Subcutaneous abdominal adipose tissue (tissue), 5 donors: ENCODE results near the gene TUSC7.

ENCODE experiments used
- H3K27ac ChIP-seq: one replicate; pipeline ENCODE4 v1.7.0; 2013; ENCODE audit warnings: low read depth, mild to moderate bottlenecking, inconsistent platforms, low read length, moderate library complexity
- H3K27me3 ChIP-seq, 5 donors: one replicate each; pipeline ENCODE4 v1.7.0; 2013; ENCODE audit warnings: low read length in 5 of 5, inconsistent platforms in 1 of 5; ENCODE audit not compliant: control insufficient read depth in 5 of 5, insufficient read depth in 4 of 5
- H3K36me3 ChIP-seq, 5 donors: one replicate each; pipeline ENCODE4 v1.7.0; 2013; ENCODE audit warnings: low read length in 5 of 5; ENCODE audit not compliant: control insufficient read depth in 5 of 5, insufficient read depth in 5 of 5
- H3K4me1 ChIP-seq, 5 donors: one replicate each; pipeline ENCODE4 v1.7.0; 2013; ENCODE audit warnings: low read length in 5 of 5, mild to moderate bottlenecking in 3 of 5, moderate library complexity in 1 of 5; ENCODE audit not compliant: control insufficient read depth in 5 of 5, insufficient read depth in 5 of 5
- H3K4me3 ChIP-seq, 5 donors: one replicate each; pipeline ENCODE4 v1.7.0; 2013; ENCODE audit warnings: low read length in 5 of 5, low read depth in 1 of 5
- H3K9ac ChIP-seq, 5 donors: one replicate each; pipeline ENCODE4 v1.7.0; 2013; ENCODE audit warnings: low read length in 5 of 5, mild to moderate bottlenecking in 4 of 5, moderate library complexity in 3 of 5
- H3K9me3 ChIP-seq, 5 donors: one replicate each; pipeline ENCODE4 v1.7.0; 2013; ENCODE audit warnings: low read length in 5 of 5; ENCODE audit not compliant: control insufficient read depth in 5 of 5
- donor health status: healthy.
- donor health status: healthy.
- donor health status: healthy.
- donor health status: healthy.
- donor health status: healthy.

Gene TUSC7

GRCh38 chr3:116702334-116702733, 7.2 kb upstream of the TUSC7 start:
- Histone ChIP-seq H3K4me3 (no peak overlapping the region), H3K9ac (peak overlapping the region in 2 of 5 donors; percentile 12 to 57), H3K27ac (peak overlapping the region; percentile 35), H3K9me3 (no peaks in the 10 kb centered on the region), H3K27me3 (no peaks in the 10 kb centered on the region), H3K4me1 (peaks cover 0 to 20% (median 15%) of the 10 kb centered on the region in 5 donors), H3K36me3 (no peaks in the 10 kb centered on the region)

GRCh38 chr3:116707531-116707930, 2.0 kb upstream of the TUSC7 start:
- no peak overlapping the region for H3K9ac ChIP-seq
- H3K9me3 ChIP-seq = no peaks in the 10 kb centered on the region
- H3K4me1 ChIP-seq = peaks cover 0 to 14% (median 10%) of the 10 kb centered on the region in 5 donors
- no peaks in the 10 kb centered on the region for H3K36me3 ChIP-seq
- H3K27ac ChIP-seq = no peak overlapping the region
- H3K4me3 ChIP-seq = no peak overlapping the region
- H3K27me3 ChIP-seq = no peaks in the 10 kb centered on the region

- no peaks in the 10 kb centered on the region for H3K36me3 ChIP-seq
- no peak overlapping the region for H3K27ac ChIP-seq
- H3K4me1 ChIP-seq = no peaks in the 10 kb centered on the region
- H3K9me3 ChIP-seq = no peaks in the 10 kb centered on the region
- no peak overlapping the region for H3K4me3 ChIP-seq
- H3K9ac ChIP-seq = no peak overlapping the region
- H3K27me3 ChIP-seq = no peaks in the 10 kb centered on the region
Measured at GRCh38 chr3:116716490-116716889, 6.9 kb downstream of the TUSC7 start.

- Histone ChIP-seq H3K36me3 (no peaks in the 10 kb centered on the region), H3K9ac (no peak overlapping the region), H3K4me3 (no peak overlapping the region), H3K27ac (no peak overlapping the region), H3K9me3 (no peaks in the 10 kb centered on the region), H3K4me1 (no peaks in the 10 kb centered on the region), H3K27me3 (no peaks in the 10 kb centered on the region)
Measured at GRCh38 chr3:116717566-116717965, 8.0 kb downstream of the TUSC7 start.

GRCh38 chr3:116728454-116728853, 18.9 kb downstream of the TUSC7 start:
- Histone ChIP-seq H3K9ac (no peak overlapping the region), H3K27ac (no peak overlapping the region), H3K9me3 (no peaks in the 10 kb centered on the region), H3K4me3 (no peak overlapping the region), H3K36me3 (no peaks in the 10 kb centered on the region), H3K4me1 (no peaks in the 10 kb centered on the region), H3K27me3 (no peaks in the 10 kb centered on the region)

GRCh38 chr3:116734243-116734642, 24.7 kb downstream of the TUSC7 start:
- Histone ChIP-seq H3K36me3 (no peaks in the 10 kb centered on the region), H3K4me3 (no peak overlapping the region), H3K9me3 (no peaks in the 10 kb centered on the region), H3K4me1 (no peaks in the 10 kb centered on the region), H3K9ac (no peak overlapping the region), H3K27me3 (no peaks in the 10 kb centered on the region), H3K27ac (no peak overlapping the region)

GRCh38 chr3:116739678-116740077, 30.1 kb downstream of the TUSC7 start:
- Histone ChIP-seq H3K4me1 (no peaks in the 10 kb centered on the region), H3K9ac (no peak overlapping the region), H3K36me3 (no peaks in the 10 kb centered on the region), H3K27me3 (no peaks in the 10 kb centered on the region), H3K9me3 (no peaks in the 10 kb centered on the region), H3K4me3 (no peak overlapping the region), H3K27ac (no peak overlapping the region)

- Histone ChIP-seq H3K9me3 (no peaks in the 10 kb centered on the region), H3K9ac (no peak overlapping the region), H3K36me3 (no peaks in the 10 kb centered on the region), H3K27ac (no peak overlapping the region), H3K4me1 (no peaks in the 10 kb centered on the region), H3K4me3 (no peak overlapping the region), H3K27me3 (no peaks in the 10 kb centered on the region)
Measured at GRCh38 chr3:116740293-116740692, 30.7 kb downstream of the TUSC7 start.

- Histone ChIP-seq H3K4me3 (no peak overlapping the region), H3K36me3 (no peaks in the 10 kb centered on the region), H3K9ac (no peak overlapping the region), H3K27me3 (no peaks in the 10 kb centered on the region), H3K4me1 (no peaks in the 10 kb centered on the region), H3K27ac (no peak overlapping the region), H3K9me3 (no peaks in the 10 kb centered on the region)
Measured at GRCh38 chr3:116741467-116741866, 31.9 kb downstream of the TUSC7 start.

GRCh38 chr3:116743062-116743461, 33.5 kb downstream of the TUSC7 start:
- H3K4me1 ChIP-seq = no peaks in the 10 kb centered on the region
- H3K4me3 ChIP-seq = no peak overlapping the region
- H3K36me3 ChIP-seq = no peaks in the 10 kb centered on the region
- no peaks in the 10 kb centered on the region for H3K27me3 ChIP-seq
- H3K27ac ChIP-seq = no peak overlapping the region
- H3K9me3 ChIP-seq = no peaks in the 10 kb centered on the region
- no peak overlapping the region for H3K9ac ChIP-seq

- H3K36me3 ChIP-seq = no peaks in the 10 kb centered on the region
- H3K4me1 ChIP-seq = peaks cover 0 to 9% (median 1%) of the 10 kb centered on the region in 5 donors
- no peak overlapping the region for H3K9ac ChIP-seq
Measured at GRCh38 chr3:116749388-116749787, 39.8 kb downstream of the TUSC7 start.

More at GRCh38 chr3:116749388-116749787, 39.8 kb downstream of the TUSC7 start:
- Histone ChIP-seq H3K27me3 (no peaks in the 10 kb centered on the region), H3K27ac (no peak overlapping the region), H3K4me3 (no peak overlapping the region), H3K9me3 (no peaks in the 10 kb centered on the region)
